Eye (tissue), 1 donor: Measurements from ENCODE around the gene JKAMP.

Source experiments
- DNase-seq: peaks from one replicate; pipeline ENCODE4 v3.0.0-alpha.2; 2015

Gene JKAMP

DNA sequence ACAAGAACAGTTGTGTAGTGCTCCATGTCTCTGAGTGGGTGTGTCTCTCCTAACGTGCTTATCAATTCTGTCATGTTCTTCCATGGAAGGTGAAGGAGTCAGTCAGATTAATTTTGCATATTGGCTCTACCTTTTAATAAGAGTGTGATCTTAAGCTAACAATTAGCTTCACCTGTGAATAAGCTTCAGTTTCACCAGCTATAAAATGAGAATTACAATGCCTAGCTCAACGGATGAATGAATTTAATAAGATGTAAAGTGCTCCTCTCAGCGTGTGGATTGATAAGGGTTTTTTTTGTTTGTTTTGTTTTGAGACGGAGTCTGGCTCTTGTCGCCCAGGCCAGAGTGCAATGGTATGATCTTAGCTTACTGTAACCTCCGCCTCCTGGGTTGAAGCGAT is 59.6 kb downstream of the JKAMP start:
- DNase-seq = no peak

GRCh38 chr14:59547310-59547709 is 63.0 kb downstream of the JKAMP start:
- DNase-seq = no peak
